HFFc6 (cell line): ENCODE data around the gene TGFBR1. TPM values are rescaled to one million over a fixed set of nuclear protein-coding genes. Genes with fewer than 3 reads are reported as not detected.

Experiments used
- DNase-seq: peaks from one replicate; pipeline ENCODE4 v3.0.0-alpha.2; 2018
- H3K27ac Mint-ChIP-seq: 2 replicates; pipeline ENCODE4 v1.8.0; 2020; ENCODE audit warnings: mild to moderate bottlenecking, mixed read lengths
- H3K27me3 Mint-ChIP-seq: 2 replicates; pipeline ENCODE4 v1.8.0; 2021; ENCODE audit warnings: mild to moderate bottlenecking, moderate library complexity, mixed read lengths; ENCODE audit not compliant: insufficient read depth
- H3K36me3 Mint-ChIP-seq: 2 replicates; pipeline ENCODE4 v1.8.0; 2021; ENCODE audit warnings: low read depth, mixed read lengths
- H3K4me1 Mint-ChIP-seq: 2 replicates; pipeline ENCODE4 v1.8.0; 2020; ENCODE audit warnings: low read depth, mixed read lengths
- H3K4me3 Mint-ChIP-seq: 2 replicates; pipeline ENCODE4 v1.8.0; 2020; ENCODE audit warnings: mild to moderate bottlenecking, moderate library complexity, mixed read lengths
- H3K9me3 Mint-ChIP-seq: 2 replicates; pipeline ENCODE4 v1.8.0; 2020; ENCODE audit warnings: mild to moderate bottlenecking, mixed read lengths
- total RNA-seq, 6 experiments: library from RNA; stranded (reverse); fragmentation: NEBNext Ultra II Directional; extraction: Animal tissue kit (Norgen Biotek cat#: 25700); gene quantifications; 2 replicates in 1 of 6; 3 replicates in 5 of 6; pipeline ENCODE4 v1.2.3, GENCODE V29; 2021
- TF ChIP-seq, protein P1 (sequence below): fragments of 200-600 bp; sonication (generic); IDR thresholded peaks from 2 replicates; pipeline ENCODE4 v1.5.0; 2021; ENCODE audit warnings: antibody characterized with exemption, mild to moderate bottlenecking

TGFBR1 gene
- total RNA-seq, 6 experiments from 2014 or later: 28.8 to 39.1 (median 32.7) TPM

GRCh38 chr9:99116003-99116411 lies 11.1 kb downstream of the TGFBR1 start:
- peaks cover 41% of the 10 kb centered on the region for H3K4me1 Mint-ChIP-seq
- H3K27me3 Mint-ChIP-seq: no peaks in the 10 kb centered on the region
- H3K4me3 Mint-ChIP-seq: no peak overlapping the region
- TF ChIP-seq, protein P1, sequence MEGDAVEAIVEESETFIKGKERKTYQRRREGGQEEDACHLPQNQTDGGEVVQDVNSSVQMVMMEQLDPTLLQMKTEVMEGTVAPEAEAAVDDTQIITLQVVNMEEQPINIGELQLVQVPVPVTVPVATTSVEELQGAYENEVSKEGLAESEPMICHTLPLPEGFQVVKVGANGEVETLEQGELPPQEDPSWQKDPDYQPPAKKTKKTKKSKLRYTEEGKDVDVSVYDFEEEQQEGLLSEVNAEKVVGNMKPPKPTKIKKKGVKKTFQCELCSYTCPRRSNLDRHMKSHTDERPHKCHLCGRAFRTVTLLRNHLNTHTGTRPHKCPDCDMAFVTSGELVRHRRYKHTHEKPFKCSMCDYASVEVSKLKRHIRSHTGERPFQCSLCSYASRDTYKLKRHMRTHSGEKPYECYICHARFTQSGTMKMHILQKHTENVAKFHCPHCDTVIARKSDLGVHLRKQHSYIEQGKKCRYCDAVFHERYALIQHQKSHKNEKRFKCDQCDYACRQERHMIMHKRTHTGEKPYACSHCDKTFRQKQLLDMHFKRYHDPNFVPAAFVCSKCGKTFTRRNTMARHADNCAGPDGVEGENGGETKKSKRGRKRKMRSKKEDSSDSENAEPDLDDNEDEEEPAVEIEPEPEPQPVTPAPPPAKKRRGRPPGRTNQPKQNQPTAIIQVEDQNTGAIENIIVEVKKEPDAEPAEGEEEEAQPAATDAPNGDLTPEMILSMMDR: no peak
- DNase-seq: no peak
- H3K27ac Mint-ChIP-seq: no peak overlapping the region
- no peaks in the 10 kb centered on the region for H3K9me3 Mint-ChIP-seq
- peaks cover 5% of the 10 kb centered on the region for H3K36me3 Mint-ChIP-seq

DNA sequence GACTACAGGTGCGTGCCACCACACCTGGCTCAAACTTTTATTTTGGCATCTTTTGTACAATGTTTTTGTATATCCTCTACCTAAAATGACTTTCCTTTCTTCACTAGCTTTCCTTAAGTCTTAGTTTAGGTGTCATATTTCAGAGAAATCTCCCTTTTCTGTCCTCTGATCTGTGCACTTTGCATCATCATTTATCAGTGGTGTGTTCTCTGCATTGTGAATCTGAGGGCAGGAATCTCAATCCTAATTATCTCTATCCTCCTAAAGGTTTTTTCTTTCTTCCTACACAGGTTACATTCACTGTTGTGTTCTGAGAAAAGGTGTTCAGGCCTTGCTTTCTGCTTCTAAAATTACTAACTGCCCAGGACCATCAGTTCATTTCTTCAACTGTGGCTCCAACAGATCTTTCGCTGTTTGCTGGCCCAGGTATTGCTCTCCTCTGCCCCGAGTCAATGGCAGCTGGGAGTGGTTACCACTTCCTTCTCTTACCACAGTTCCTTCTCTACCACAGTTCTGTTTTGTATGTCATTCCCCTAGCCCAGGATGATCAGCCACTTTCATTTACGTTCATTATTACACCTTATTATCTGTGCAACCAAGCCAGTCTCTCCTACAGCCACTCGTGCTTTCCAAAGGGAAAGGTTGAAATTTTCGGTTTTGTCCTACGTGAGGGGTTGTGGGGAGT lies 14.0 kb downstream of the TGFBR1 start:
- no peaks in the 10 kb centered on the region for H3K9me3 Mint-ChIP-seq
- H3K4me1 Mint-ChIP-seq: peaks cover 21% of the 10 kb centered on the region
- H3K4me3 Mint-ChIP-seq: no peak overlapping the region
- H3K36me3 Mint-ChIP-seq: no peaks in the 10 kb centered on the region; the same call in 1 of the 2 replicates
- no peaks in the 10 kb centered on the region for H3K27me3 Mint-ChIP-seq
- no peak for DNase-seq
- TF ChIP-seq, protein P1: no peak
- no peak overlapping the region for H3K27ac Mint-ChIP-seq

GRCh38 chr9:99119976-99120655 lies 15.2 kb downstream of the TGFBR1 start:
- Mint-ChIP-seq H3K27ac (no peak overlapping the region), H3K36me3 (peaks cover 7% of the 10 kb centered on the region), H3K27me3 (no peaks in the 10 kb centered on the region), H3K9me3 (no peaks in the 10 kb centered on the region), H3K4me1 (peaks cover 25% of the 10 kb centered on the region), H3K4me3 (no peak overlapping the region)
- DNase-seq: no peak
- TF ChIP-seq, protein P1: no peak

DNA sequence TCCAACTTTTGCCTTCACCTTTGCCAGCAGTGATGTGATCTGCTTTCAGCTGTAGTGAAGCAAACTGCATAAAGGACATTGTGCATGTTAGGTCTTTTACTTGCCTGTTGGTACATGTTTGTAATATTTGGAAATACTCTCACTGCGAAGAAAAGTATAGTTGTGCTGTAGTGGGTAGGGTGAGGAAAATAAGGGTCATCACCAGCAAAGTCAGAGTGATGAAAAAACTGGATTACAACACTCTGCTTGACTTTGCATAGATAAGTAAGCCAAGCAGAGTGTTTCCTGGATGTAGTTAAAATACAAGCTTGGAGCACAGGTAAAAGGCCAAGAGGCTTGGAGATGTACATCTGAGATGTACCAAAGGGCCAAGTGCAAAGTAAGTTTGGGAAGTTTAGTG lies 16.7 kb downstream of the TGFBR1 start:
- H3K4me1 Mint-ChIP-seq: peaks cover 31% of the 10 kb centered on the region
- no peak overlapping the region for H3K4me3 Mint-ChIP-seq
- TF ChIP-seq, protein P1: no peak
- DNase-seq: no peak
- H3K36me3 Mint-ChIP-seq: peaks cover 7% of the 10 kb centered on the region
- no peaks in the 10 kb centered on the region for H3K27me3 Mint-ChIP-seq
- no peaks in the 10 kb centered on the region for H3K9me3 Mint-ChIP-seq
- H3K27ac Mint-ChIP-seq: no peak overlapping the region

GRCh38 chr9:99124534-99125255 lies 19.8 kb downstream of the TGFBR1 start:
- H3K27ac Mint-ChIP-seq: no peak overlapping the region

More at GRCh38 chr9:99124534-99125255, 19.8 kb downstream of the TGFBR1 start:
- TF ChIP-seq, protein P1: no peak
- DNase-seq: no peak
- Mint-ChIP-seq H3K9me3 (no peaks in the 10 kb centered on the region), H3K36me3 (peaks cover 14% of the 10 kb centered on the region), H3K4me1 (peaks cover 46% of the 10 kb centered on the region), H3K4me3 (no peak overlapping the region), H3K27me3 (no peaks in the 10 kb centered on the region)
